GM23248 (cell line): ENCODE measurements around the gene ST8SIA4. TPM values are rescaled to one million over a fixed set of nuclear protein-coding genes. Genes with fewer than 3 reads are reported as not detected.
"Not testable (repeated sequence)": the region's sequence is repeated elsewhere in the genome, so short reads cannot be mapped to it uniquely, and the experiment has no call there.

Experiments used
- DNase-seq: peaks from one replicate; pipeline ENCODE4 v3.0.0-alpha.2; 2015
- H2AFZ ChIP-seq: fragments of 200-600 bp; sonication (generic); 2 replicates; pipeline ENCODE4 v1.6.1; 2016; ENCODE audit warnings: antibody characterized with exemption
- H3F3A ChIP-seq: fragments of 200-600 bp; sonication (generic); 2 replicates; pipeline ENCODE4 v1.6.1; 2016; ENCODE audit warnings: mild to moderate bottlenecking, antibody characterized with exemption, mixed run types; ENCODE audit not compliant: insufficient read depth
- H3K27ac ChIP-seq: fragments of 200-600 bp; sonication (generic); 2 replicates; pipeline ENCODE4 v1.5.1; 2016; ENCODE audit warnings: mild to moderate bottlenecking
- H3K27me3 ChIP-seq: fragments of 200-600 bp; sonication (generic); replicated peaks from 2 replicates; pipeline ENCODE4 v1.6.1; 2016; ENCODE audit warnings: mild to moderate bottlenecking; ENCODE audit not compliant: insufficient read depth
- H3K36me3 ChIP-seq: fragments of 200-600 bp; sonication (generic); 2 replicates; pipeline ENCODE4 v1.6.1; 2016; ENCODE audit warnings: low read depth, mild to moderate bottlenecking
- H3K4me1 ChIP-seq: fragments of 200-600 bp; sonication (generic); 2 replicates; pipeline ENCODE4 v1.6.1; 2016; ENCODE audit warnings: mild to moderate bottlenecking; ENCODE audit not compliant: insufficient read depth
- H3K4me2 ChIP-seq: fragments of 200-600 bp; sonication (generic); one replicate; pipeline ENCODE4 v1.6.1; 2016; ENCODE audit warnings: mild to moderate bottlenecking; ENCODE audit not compliant: unreplicated experiment
- H3K4me3 ChIP-seq: fragments of 200-600 bp; sonication (generic); 2 replicates; pipeline ENCODE4 v1.5.1; 2016; ENCODE audit warnings: mild to moderate bottlenecking
- H3K79me2 ChIP-seq: fragments of 200-600 bp; sonication (generic); 2 replicates; pipeline ENCODE4 v1.6.1; 2016; ENCODE audit warnings: mild to moderate bottlenecking; ENCODE audit not compliant: insufficient read depth
- H3K9ac ChIP-seq: fragments of 200-600 bp; sonication (generic); 2 replicates; pipeline ENCODE4 v1.6.1; 2016; ENCODE audit warnings: mild to moderate bottlenecking
- H3K9me2 ChIP-seq: fragments of 200-600 bp; sonication (generic); 2 replicates; pipeline ENCODE4 v1.6.1; 2016; ENCODE audit warnings: mixed run types, mild to moderate bottlenecking, moderate library complexity; ENCODE audit not compliant: insufficient read depth
- H3K9me3 ChIP-seq: fragments of 200-600 bp; sonication (generic); one replicate; pipeline ENCODE4 v1.6.1; 2017; ENCODE audit warnings: low read depth
- H4K20me1 ChIP-seq: fragments of 200-600 bp; sonication (generic); 2 replicates; pipeline ENCODE4 v1.6.0; 2016; ENCODE audit not compliant: insufficient read depth
- EZH2 ChIP-seq: fragments of 200-600 bp; sonication (generic); IDR thresholded peaks from 2 replicates; pipeline ENCODE4 v1.6.1; 2018; ENCODE audit warnings: antibody characterized with exemption, mild to moderate bottlenecking; ENCODE audit not compliant: insufficient read depth, poor library complexity, severe bottlenecking
- EZH2phosphoT487 ChIP-seq: fragments of 200-600 bp; sonication (generic); IDR thresholded peaks from 2 replicates; pipeline ENCODE4 v1.6.1; 2018; ENCODE audit warnings: antibody characterized with exemption, moderate library complexity, mild to moderate bottlenecking, low read depth; ENCODE audit not compliant: insufficient read depth
- WGBS, 2 experiments: methylation state at CpG; one replicate each; pipeline ENCODE4 v1.1.6; 2015 to 2017; ENCODE audit warnings: low lambda C conversion rate in 2 of 2, low coverage in 1 of 2; ENCODE audit errors: missing lambda C conversion rate in 2 of 2; 5-methylcytosine and 5-hydroxymethylcytosine counted together
- in situ Hi-C: fragments of 300-500 bp; cut with MboI; formaldehyde crosslinking; loops from 2 replicates; pipeline ENCODE4 v1.15.0; 2020
- polyA plus RNA-seq: library from polyadenylated mRNA; unstranded; fragments of >200 nt; fragmentation: Nextera tagmentation; extraction: Ambion mirVana; gene quantifications from 2 replicates; pipeline ENCODE4 v1.2.1, GENCODE V29; 2016
- total RNA-seq: library from RNA; depleted of rRNA; stranded (reverse); fragments of >200 nt; shearing (Covaris generic); gene quantifications from 2 replicates; pipeline ENCODE4 v1.2.3, GENCODE V29; 2014

The ST8SIA4 gene
- total and polyA plus RNA-seq, 2 experiments from 2014 or later, result under 0.01 TPM; not detected in 1

- no peaks in the 10 kb centered on the region for H3F3A ChIP-seq
- H3K9me3 ChIP-seq, result no peaks in the 10 kb centered on the region
- no peaks in the 10 kb centered on the region for H3K4me1 ChIP-seq
- H3K4me3 ChIP-seq, result no peak overlapping the region
- H3K79me2 ChIP-seq, result no peaks in the 10 kb centered on the region
- no peak overlapping the region for H2AFZ ChIP-seq
- H3K9me2 ChIP-seq, result no peaks in the 10 kb centered on the region
- 38 to 43% methylated on average over 2 of the region's 2 CpGs for WGBS, 2 experiments
- H3K4me2 ChIP-seq, result no peak overlapping the region
- H3K27me3 ChIP-seq, result no peaks in the 10 kb centered on the region
- H3K36me3 ChIP-seq, result no peaks in the 10 kb centered on the region
- no peak overlapping the region for H3K9ac ChIP-seq
- DNase-seq, result no peak
- in situ Hi-C loops, result no loop called here
- TF ChIP-seq EZH2phosphoT487, result no peak
- TF ChIP-seq EZH2, result no peak
- no peaks in the 10 kb centered on the region for H4K20me1 ChIP-seq
- no peak overlapping the region for H3K27ac ChIP-seq
Observed at GRCh38 chr5:100790951-100791350, 112.1 kb downstream of the ST8SIA4 start.

GRCh38 chr5:100790170-100790665 lies 112.9 kb downstream of the ST8SIA4 start:
- H3K9ac ChIP-seq, result no peak overlapping the region
- H4K20me1 ChIP-seq, result no peaks in the 10 kb centered on the region
- in situ Hi-C loops, result no loop called here
- H3K4me2 ChIP-seq, result no peak overlapping the region
- WGBS, 2 experiments, result 51 to 61% methylated on average over 4 of the region's 4 CpGs
- H3K4me3 ChIP-seq, result no peak overlapping the region
- TF ChIP-seq EZH2phosphoT487 (no peak), EZH2 (no peak)
- H3F3A ChIP-seq, result no peaks in the 10 kb centered on the region
- DNase-seq, result no peak
- H3K36me3 ChIP-seq, result no peaks in the 10 kb centered on the region
- no peak overlapping the region for H2AFZ ChIP-seq
- H3K4me1 ChIP-seq, result no peaks in the 10 kb centered on the region
- H3K27me3 ChIP-seq, result no peaks in the 10 kb centered on the region
- H3K27ac ChIP-seq, result no peak overlapping the region
- no peaks in the 10 kb centered on the region for H3K9me3 ChIP-seq
- no peaks in the 10 kb centered on the region for H3K79me2 ChIP-seq
- H3K9me2 ChIP-seq, result no peaks in the 10 kb centered on the region

GRCh38 chr5:100789694-100790093 lies 113.4 kb downstream of the ST8SIA4 start:
- Histone ChIP-seq H3K27me3 (no peaks in the 10 kb centered on the region), H3K9me3 (no peaks in the 10 kb centered on the region), H3K4me2 (no peak overlapping the region), H3K9me2 (no peaks in the 10 kb centered on the region), H3K9ac (no peak overlapping the region), H2AFZ (no peak overlapping the region), H3K79me2 (no peaks in the 10 kb centered on the region), H4K20me1 (no peaks in the 10 kb centered on the region), H3F3A (no peaks in the 10 kb centered on the region), H3K27ac (no peak overlapping the region), H3K4me1 (no peaks in the 10 kb centered on the region), H3K4me3 (no peak overlapping the region), H3K36me3 (no peaks in the 10 kb centered on the region)
- in situ Hi-C loops, result no loop called here
- TF ChIP-seq EZH2phosphoT487 (no peak), EZH2 (no peak)
- no peak for DNase-seq
- WGBS, 2 experiments, result 64 to 65% methylated on average over 5 of the region's 5 CpGs

- TF ChIP-seq EZH2 (no peak), EZH2phosphoT487 (no peak)
- in situ Hi-C loops, result no loop called here
- H3K27ac ChIP-seq, result no peak overlapping the region
Observed at GRCh38 chr5:100788417-100788816, 114.7 kb downstream of the ST8SIA4 start.

GRCh38 chr5:100787648-100788047 lies 115.4 kb downstream of the ST8SIA4 start:
- no peaks in the 10 kb centered on the region for H3K9me2 ChIP-seq
- DNase-seq, result no peak
- H3K4me1 ChIP-seq, result no peaks in the 10 kb centered on the region
- no peak overlapping the region for H2AFZ ChIP-seq
- H3K27me3 ChIP-seq, result no peaks in the 10 kb centered on the region
- H3K79me2 ChIP-seq, result no peaks in the 10 kb centered on the region
- no peaks in the 10 kb centered on the region for H4K20me1 ChIP-seq
- no peaks in the 10 kb centered on the region for H3K36me3 ChIP-seq
- no peak overlapping the region for H3K4me2 ChIP-seq
- no peak for TF ChIP-seq EZH2
- TF ChIP-seq EZH2phosphoT487, result no peak
- no peaks in the 10 kb centered on the region for H3K9me3 ChIP-seq
- no peaks in the 10 kb centered on the region for H3F3A ChIP-seq
- H3K4me3 ChIP-seq, result no peak overlapping the region
- H3K27ac ChIP-seq, result no peak overlapping the region
- H3K9ac ChIP-seq, result no peak overlapping the region
- 56 to 77% methylated on average over 2 of the region's 2 CpGs for WGBS, 2 experiments
- in situ Hi-C loops, result no loop called here

More at GRCh38 chr5:100788417-100788816, 114.7 kb downstream of the ST8SIA4 start:
- WGBS, 2 experiments, result 63 to 81% methylated on average over 2 of the region's 2 CpGs
- Histone ChIP-seq H3K36me3 (no peaks in the 10 kb centered on the region), H3K4me2 (no peak overlapping the region), H3K4me3 (no peak overlapping the region), H3K4me1 (no peaks in the 10 kb centered on the region), H2AFZ (no peak overlapping the region), H3K79me2 (no peaks in the 10 kb centered on the region), H4K20me1 (no peaks in the 10 kb centered on the region), H3K9ac (no peak overlapping the region), H3K27me3 (no peaks in the 10 kb centered on the region), H3K9me3 (no peaks in the 10 kb centered on the region), H3F3A (no peaks in the 10 kb centered on the region), H3K9me2 (no peaks in the 10 kb centered on the region)
- no peak for DNase-seq

GRCh38 chr5:100785536-100785935 lies 117.5 kb downstream of the ST8SIA4 start:
- H3K36me3 ChIP-seq, H3K4me2 ChIP-seq, H3K9ac ChIP-seq, H3F3A ChIP-seq, H3K9me2 ChIP-seq, in situ Hi-C loops, H3K79me2 ChIP-seq, H3K27me3 ChIP-seq, H3K9me3 ChIP-seq, H3K4me1 ChIP-seq, DNase-seq, H3K27ac ChIP-seq, H4K20me1 ChIP-seq, H2AFZ ChIP-seq, H3K4me3 ChIP-seq: not testable (repeated sequence)
- 69 to 78% methylated on average over 10 to 17 of the region's 19 CpGs for WGBS, 2 experiments
